ENCODE data around the gene ALKBH3. TPM values are rescaled to one million over a fixed set of nuclear protein-coding genes. Genes with fewer than 3 reads are reported as not detected.

The ALKBH3 gene
- total RNA-seq, 1 experiment from 2014 or later, result 18.8 TPM

GRCh38 chr11:43942662-43943371, 62.2 kb downstream of the ALKBH3 start:
- Histone ChIP-seq H3K9ac (ENCODE audit: extremely low read depth, insufficient read length, low read length) (no peak overlapping the region), H3K14ac (ENCODE audit: insufficient read depth, low read length) (no peak overlapping the region; the same call in 1 of the 2 replicates), H4K20me1 (ENCODE audit: control insufficient read depth, insufficient read depth, insufficient read length) (no peaks in the 10 kb centered on the region), H3T11ph (ENCODE audit: low read length) (no peak overlapping the region), H4K8ac (replicated peaks; ENCODE audit: insufficient read length, low read depth, low read length) (no peak overlapping the region), H4K91ac (ENCODE audit: insufficient read length, low read depth, low read length) (no peak overlapping the region), H2BK15ac (ENCODE audit: low read depth, low read length) (no peak overlapping the region), H2BK20ac (ENCODE audit: low read depth, low read length, poor library complexity, severe bottlenecking) (no peak overlapping the region), H3K18ac (ENCODE audit: insufficient read length, low read depth, low read length) (no peak overlapping the region), H2BK120ac (ENCODE audit: low read depth, low read length, poor library complexity, severe bottlenecking) (no peak overlapping the region), H3K4me2 (ENCODE audit: insufficient read depth, insufficient read length, low read length) (peak overlapping the region; percentile 79), H3K4me1 (ENCODE audit: insufficient read depth, low read length) (no peaks in the 10 kb centered on the region), H2AFZ (ENCODE audit: low read length) (no peak overlapping the region), H3K79me1 (ENCODE audit: insufficient read depth, low read depth, low read length, poor library complexity, severe bottlenecking) (no peaks in the 10 kb centered on the region), H2BK12ac (ENCODE audit: insufficient read length, low read depth, low read length) (no peak overlapping the region), H3K4ac (ENCODE audit: low read depth, low read length) (no peak overlapping the region), H3K27me3 (ENCODE audit: insufficient read depth, low read length) (peaks cover 35% of the 10 kb centered on the region), H4K5ac (ENCODE audit: insufficient read length, low read depth, low read length) (no peak overlapping the region), H3K79me2 (ENCODE audit: insufficient read depth, low read length) (no peaks in the 10 kb centered on the region), H3K9me3 (ENCODE audit: control insufficient read depth, low read depth, low read length) (no peaks in the 10 kb centered on the region), H3K23ac (ENCODE audit: insufficient read length, low read depth, low read length) (no peak overlapping the region), H2BK5ac (ENCODE audit: insufficient read length, low read length) (no peak overlapping the region), H3K23me2 (ENCODE audit: insufficient read length, low read depth, low read length, poor library complexity, severe bottlenecking) (peaks cover 13% of the 10 kb centered on the region), H3K56ac (ENCODE audit: insufficient read length, low read depth, low read length) (no peak overlapping the region), H3K27ac (ENCODE audit: insufficient read length, low read depth, low read length) (no peak overlapping the region), H2AK5ac (ENCODE audit: insufficient read length, low read length) (no peak overlapping the region)
- Mint-ChIP-seq H3K27ac (no peak overlapping the region), H3K4me3 (peak overlapping the region; percentile 62 to 79), H3K27me3 (ENCODE audit: low read depth) (peaks cover 82% of the 10 kb centered on the region), H3K9me3 (peaks cover 0 to 3% of the 10 kb centered on the region in 2 experiments; a peak in 3 of 5 replicates), H3K4me1 (peaks cover 19 to 29% of the 10 kb centered on the region in 2 experiments), H3K36me3 (ENCODE audit: insufficient read depth in 1 of 3, low read depth in 3 of 3) (peaks cover 0 to 3% (median 0%) of the 10 kb centered on the region in 3 experiments; a peak in 1 of 7 replicates)
- TF ChIP-seq, protein P1, sequence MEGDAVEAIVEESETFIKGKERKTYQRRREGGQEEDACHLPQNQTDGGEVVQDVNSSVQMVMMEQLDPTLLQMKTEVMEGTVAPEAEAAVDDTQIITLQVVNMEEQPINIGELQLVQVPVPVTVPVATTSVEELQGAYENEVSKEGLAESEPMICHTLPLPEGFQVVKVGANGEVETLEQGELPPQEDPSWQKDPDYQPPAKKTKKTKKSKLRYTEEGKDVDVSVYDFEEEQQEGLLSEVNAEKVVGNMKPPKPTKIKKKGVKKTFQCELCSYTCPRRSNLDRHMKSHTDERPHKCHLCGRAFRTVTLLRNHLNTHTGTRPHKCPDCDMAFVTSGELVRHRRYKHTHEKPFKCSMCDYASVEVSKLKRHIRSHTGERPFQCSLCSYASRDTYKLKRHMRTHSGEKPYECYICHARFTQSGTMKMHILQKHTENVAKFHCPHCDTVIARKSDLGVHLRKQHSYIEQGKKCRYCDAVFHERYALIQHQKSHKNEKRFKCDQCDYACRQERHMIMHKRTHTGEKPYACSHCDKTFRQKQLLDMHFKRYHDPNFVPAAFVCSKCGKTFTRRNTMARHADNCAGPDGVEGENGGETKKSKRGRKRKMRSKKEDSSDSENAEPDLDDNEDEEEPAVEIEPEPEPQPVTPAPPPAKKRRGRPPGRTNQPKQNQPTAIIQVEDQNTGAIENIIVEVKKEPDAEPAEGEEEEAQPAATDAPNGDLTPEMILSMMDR (conservative IDR thresholded peaks at IDR 0.05), result no peak
- DNase-seq, result peak; percentile 53
- WGBS (ENCODE audit: extremely low coverage, insufficient read length, low lambda C conversion rate), result no CpG with 5 or more reads among the region's 94 CpGs

Measured in H9 (cell line).